H54 (cell line): Measurements from ENCODE around the gene SLC11A2.

Source experiments
- DNase-seq: peaks from one replicate; pipeline ENCODE4 v3.0.0; 2011; ENCODE audit warnings: low spot score, mixed read lengths; ENCODE audit not compliant: insufficient read length
- FAIRE-seq: peaks from 3 replicates; lab custom pipeline; 2011; peaks lifted over from hg19 to GRCh38; lab: Jason Lieb, UNC
- POLR2A ChIP-seq: IDR thresholded peaks from 2 replicates; pipeline ENCODE4 v1.6.1; 2011; ENCODE audit warnings: low read depth, mild to moderate bottlenecking, low read length

The SLC11A2 gene

GRCh38 chr12:51047655-51048540 lies 21.7 kb upstream of the SLC11A2 start, which contains the start of gene LETMD1:
Gene LETMD1, plus strand, starts transcription at chr12:51048327. Its CDS starts 30 bp downstream, at chr12:51048357.
- FAIRE-seq (peak; percentile 96), DNase-seq (peak; percentile 93)
- peak; percentile 47 for TF ChIP-seq POLR2A

GRCh38 chr12:51036279-51036678 lies 10.1 kb upstream of the SLC11A2 start:
- no peak for FAIRE-seq
- DNase-seq = no peak
- TF ChIP-seq POLR2A = no peak

- DNase-seq (no peak), FAIRE-seq (no peak)
- TF ChIP-seq POLR2A = no peak
Measured at GRCh38 chr12:51033457-51034089, 7.4 kb upstream of the SLC11A2 start.

- FAIRE-seq = no peak
- DNase-seq = no peak
- TF ChIP-seq POLR2A = no peak
Measured at GRCh38 chr12:51033048-51033447, 6.9 kb upstream of the SLC11A2 start.

GRCh38 chr12:51028813-51029150 lies 2.6 kb upstream of the SLC11A2 start:
- no peak for FAIRE-seq
- DNase-seq = no peak
- no peak for TF ChIP-seq POLR2A

- DNase-seq = peak; percentile 35
- TF ChIP-seq POLR2A = no peak
- no peak for FAIRE-seq
Measured at GRCh38 chr12:51028126-51028812, 2.1 kb upstream of the SLC11A2 start.

GRCh38 chr12:51027342-51027835 lies 1.2 kb upstream of the SLC11A2 start:
- FAIRE-seq (no peak), DNase-seq (no peak)
- TF ChIP-seq POLR2A = no peak

- no peak for FAIRE-seq
Measured at GRCh38 chr12:51025338-51025835, 797 bp downstream of the SLC11A2 start.

GRCh38 chr12:51023625-51024382 lies 2.4 kb downstream of the SLC11A2 start:
- no peak for DNase-seq
- TF ChIP-seq POLR2A = no peak
- no peak for FAIRE-seq

More at GRCh38 chr12:51025338-51025835, 797 bp downstream of the SLC11A2 start:
- TF ChIP-seq POLR2A = no peak
- no peak for DNase-seq

GRCh38 chr12:51021694-51022093 lies 4.5 kb downstream of the SLC11A2 start:
- TF ChIP-seq POLR2A = no peak
- FAIRE-seq (no peak), DNase-seq (no peak)

- FAIRE-seq = no peak
Measured at GRCh38 chr12:51020448-51021182, 5.6 kb downstream of the SLC11A2 start.

GRCh38 chr12:51019927-51020326 lies 6.3 kb downstream of the SLC11A2 start:
- no peak for FAIRE-seq
- TF ChIP-seq POLR2A = no peak
- DNase-seq = no peak

More at GRCh38 chr12:51020448-51021182, 5.6 kb downstream of the SLC11A2 start:
- DNase-seq = no peak
- TF ChIP-seq POLR2A = no peak

GRCh38 chr12:51018956-51019355 lies 7.2 kb downstream of the SLC11A2 start:
- FAIRE-seq (no peak), DNase-seq (no peak)
- TF ChIP-seq POLR2A = no peak
